Osteocyte (in vitro differentiated cells): ENCODE data around the gene SMOC2. TPM values are rescaled to one million over a fixed set of nuclear protein-coding genes. Genes with fewer than 3 reads are reported as not detected.
A peak's percentile ranks its signal among the peaks of the same experiment; 100 is the strongest.

ENCODE experiments used
- DNase-seq: peaks from one replicate; pipeline ENCODE4 v3.0.0; 2021; ENCODE audit warnings: mixed read lengths; ENCODE audit not compliant: unreplicated experiment; ENCODE audit errors: extremely low spot score
- H3K27ac Mint-ChIP-seq: one replicate; pipeline ENCODE4 v1.8.0; 2021; ENCODE audit warnings: mild to moderate bottlenecking, mixed read lengths; ENCODE audit not compliant: unreplicated experiment
- H3K27me3 Mint-ChIP-seq: one replicate; pipeline ENCODE4 v1.8.0; 2021; ENCODE audit warnings: mixed read lengths; ENCODE audit not compliant: unreplicated experiment
- H3K36me3 Mint-ChIP-seq: one replicate; pipeline ENCODE4 v1.8.0; 2021; ENCODE audit warnings: mixed read lengths; ENCODE audit not compliant: unreplicated experiment
- H3K4me1 Mint-ChIP-seq: one replicate; pipeline ENCODE4 v1.8.0; 2021; ENCODE audit warnings: mixed read lengths; ENCODE audit not compliant: unreplicated experiment
- H3K4me3 Mint-ChIP-seq: one replicate; pipeline ENCODE4 v1.8.0; 2021; ENCODE audit warnings: mild to moderate bottlenecking, moderate library complexity, mixed read lengths; ENCODE audit not compliant: unreplicated experiment
- H3K9me3 Mint-ChIP-seq: one replicate; pipeline ENCODE4 v1.8.0; 2021; ENCODE audit warnings: mixed read lengths; ENCODE audit not compliant: unreplicated experiment
- CTCF ChIP-seq: fragments of 200-600 bp; sonication (generic); IDR thresholded peaks from 2 replicates; pipeline ENCODE4 v1.5.0; 2021; ENCODE audit warnings: antibody characterized with exemption, mild to moderate bottlenecking, moderate library complexity
- total RNA-seq: library from RNA; stranded (reverse); gene quantifications from 2 replicates; pipeline ENCODE4 v1.2.1, GENCODE V29; 2021

The SMOC2 gene
- total RNA-seq, 1 donor from 2014 or later, result 11.6 TPM

- no peak for TF ChIP-seq CTCF
- peaks cover 5% of the 10 kb centered on the region for H3K9me3 Mint-ChIP-seq
- no peak overlapping the region for H3K27ac Mint-ChIP-seq
- no peaks in the 10 kb centered on the region for H3K27me3 Mint-ChIP-seq
- no peaks in the 10 kb centered on the region for H3K36me3 Mint-ChIP-seq
- no peak overlapping the region for H3K4me3 Mint-ChIP-seq
- H3K4me1 Mint-ChIP-seq, result peaks cover 12% of the 10 kb centered on the region
- no peak for DNase-seq
These were observed 174.9 kb downstream of the SMOC2 start for GRCh38 chr6:168615837-168616236.

DNA sequence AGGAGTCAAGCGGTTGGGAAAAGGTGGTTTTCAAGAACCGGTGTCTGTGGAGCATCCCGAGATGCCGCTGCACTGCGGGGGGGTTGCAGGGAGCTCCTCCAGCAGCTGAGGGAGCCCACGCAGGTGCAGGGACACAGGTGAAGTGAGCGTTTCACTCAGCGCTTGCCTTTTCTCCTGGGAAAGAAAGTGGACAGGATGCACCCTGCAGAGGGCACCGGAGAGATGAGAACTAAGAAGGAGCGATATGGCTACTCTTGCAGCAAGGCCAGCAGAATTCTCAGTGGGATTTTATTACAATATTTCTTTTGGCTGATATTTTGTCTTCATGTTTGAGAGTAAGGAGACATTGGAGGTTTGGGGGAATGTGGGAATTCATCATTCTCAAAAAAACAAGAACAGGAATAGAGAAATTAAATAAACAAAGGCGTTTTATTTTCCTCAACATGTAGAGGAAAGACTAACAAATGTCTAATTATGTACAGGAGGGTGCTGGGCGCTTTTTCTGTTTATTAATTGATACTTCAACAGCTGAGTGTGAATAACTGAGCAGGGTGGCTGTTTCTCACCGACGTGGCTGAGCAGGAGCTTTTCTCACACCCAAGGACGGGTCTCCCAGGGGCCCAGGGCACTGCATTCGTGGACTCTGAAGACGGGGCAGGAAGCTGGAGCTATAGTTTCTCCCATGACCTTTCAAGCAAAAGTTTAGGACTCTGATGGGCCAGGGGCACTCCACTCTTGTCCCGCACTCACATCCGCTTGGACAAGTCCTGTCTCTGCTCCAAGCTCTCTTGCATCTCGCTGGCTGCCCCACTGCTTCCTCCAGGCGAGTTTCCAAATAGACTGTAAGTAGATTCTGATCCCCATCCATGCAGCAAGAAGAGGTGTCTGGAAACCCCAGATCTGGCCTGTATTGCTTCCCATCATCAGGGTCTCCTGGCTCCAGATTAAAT is 176.1 kb downstream of the SMOC2 start:
- Mint-ChIP-seq H3K27ac (no peak overlapping the region), H3K9me3 (peaks cover 12% of the 10 kb centered on the region)
- DNase-seq, result no peak

GRCh38 chr6:168618546-168619315 is 177.7 kb downstream of the SMOC2 start:
- H3K4me1 Mint-ChIP-seq, result peaks cover 12% of the 10 kb centered on the region
- no peak for DNase-seq
- no peaks in the 10 kb centered on the region for H3K27me3 Mint-ChIP-seq
- no peak for TF ChIP-seq CTCF
- H3K36me3 Mint-ChIP-seq, result no peaks in the 10 kb centered on the region
- H3K9me3 Mint-ChIP-seq, result peaks cover 12% of the 10 kb centered on the region
- no peak overlapping the region for H3K4me3 Mint-ChIP-seq
- H3K27ac Mint-ChIP-seq, result no peak overlapping the region

More for the DNA sequence above, 176.1 kb downstream of the SMOC2 start:
- Mint-ChIP-seq H3K4me1 (peaks cover 12% of the 10 kb centered on the region), H3K36me3 (no peaks in the 10 kb centered on the region), H3K27me3 (no peaks in the 10 kb centered on the region), H3K4me3 (no peak overlapping the region)
- peak; percentile 48 for TF ChIP-seq CTCF

- H3K36me3 Mint-ChIP-seq, result no peaks in the 10 kb centered on the region
These were observed 178.8 kb downstream of the SMOC2 start for GRCh38 chr6:168619560-168620314.

More at GRCh38 chr6:168619560-168620314, 178.8 kb downstream of the SMOC2 start:
- Mint-ChIP-seq H3K9me3 (peaks cover 12% of the 10 kb centered on the region), H3K4me3 (no peak overlapping the region), H3K4me1 (peaks cover 12% of the 10 kb centered on the region), H3K27ac (no peak overlapping the region), H3K27me3 (no peaks in the 10 kb centered on the region)
- no peak for DNase-seq
- no peak for TF ChIP-seq CTCF
